HG03520 (cell line): ENCODE results near the gene DNAJC24.

Experiments
- ATAC-seq: cut with Tn5 transposase; IDR thresholded peaks from one replicate; pipeline ENCODE4 v1.9.1; 2021; ENCODE audit warnings: mild to moderate bottlenecking, moderate library complexity; ENCODE audit not compliant: unreplicated experiment

Gene DNAJC24

GRCh38 chr11:31480930-31481329 lies 111.3 kb downstream of the DNAJC24 start:
- ATAC-seq: no peak
